ENCODE results near the gene PSEN1.

DNA sequence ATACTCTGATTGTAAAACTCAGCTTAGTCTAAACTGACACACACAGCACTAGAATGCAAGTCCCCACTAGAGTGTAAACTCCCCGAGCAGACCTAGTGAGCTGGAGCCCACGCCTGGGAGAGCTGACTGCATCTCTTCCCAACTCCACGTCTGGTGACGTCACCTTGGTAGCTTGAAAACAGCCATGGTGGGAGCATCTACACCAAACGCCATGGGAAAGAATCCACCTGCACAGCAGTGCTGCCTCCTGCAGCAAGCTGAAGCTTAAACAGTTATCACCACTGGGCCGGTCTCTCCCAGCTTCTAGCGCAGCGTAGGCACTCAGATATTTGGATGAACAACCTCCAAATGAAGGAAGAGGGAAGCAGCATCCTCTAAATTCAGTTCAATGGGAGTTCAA lies 96.7 kb downstream of the PSEN1 start:
- no peak for TF ChIP-seq POLR2A (IDR thresholded peaks at IDR 0.05)
- TF ChIP-seq, protein P1, sequence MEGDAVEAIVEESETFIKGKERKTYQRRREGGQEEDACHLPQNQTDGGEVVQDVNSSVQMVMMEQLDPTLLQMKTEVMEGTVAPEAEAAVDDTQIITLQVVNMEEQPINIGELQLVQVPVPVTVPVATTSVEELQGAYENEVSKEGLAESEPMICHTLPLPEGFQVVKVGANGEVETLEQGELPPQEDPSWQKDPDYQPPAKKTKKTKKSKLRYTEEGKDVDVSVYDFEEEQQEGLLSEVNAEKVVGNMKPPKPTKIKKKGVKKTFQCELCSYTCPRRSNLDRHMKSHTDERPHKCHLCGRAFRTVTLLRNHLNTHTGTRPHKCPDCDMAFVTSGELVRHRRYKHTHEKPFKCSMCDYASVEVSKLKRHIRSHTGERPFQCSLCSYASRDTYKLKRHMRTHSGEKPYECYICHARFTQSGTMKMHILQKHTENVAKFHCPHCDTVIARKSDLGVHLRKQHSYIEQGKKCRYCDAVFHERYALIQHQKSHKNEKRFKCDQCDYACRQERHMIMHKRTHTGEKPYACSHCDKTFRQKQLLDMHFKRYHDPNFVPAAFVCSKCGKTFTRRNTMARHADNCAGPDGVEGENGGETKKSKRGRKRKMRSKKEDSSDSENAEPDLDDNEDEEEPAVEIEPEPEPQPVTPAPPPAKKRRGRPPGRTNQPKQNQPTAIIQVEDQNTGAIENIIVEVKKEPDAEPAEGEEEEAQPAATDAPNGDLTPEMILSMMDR (IDR thresholded peaks at IDR 0.05 in 4 of 5, conservative IDR thresholded peaks at IDR 0.05 in 1 of 5), result no peak
